ENCODE data around the gene COMMD7. TPM values are rescaled to one million over a fixed set of nuclear protein-coding genes. Genes with fewer than 3 reads are reported as not detected.

The COMMD7 gene
- total RNA-seq (ENCODE audit: insufficient read depth, low replicate concordance): 9.4 TPM

GRCh38 chr20:32743237-32744112 is at the start of gene COMMD7:
TSS of gene COMMD7 (minus strand) at chr20:32743467. CDS start at chr20:32743391, 76 bp downstream.
- DNase-seq (ENCODE audit: low spot score): peak; percentile 50

- DNase-seq (ENCODE audit: low spot score): no peak
Observed at GRCh38 chr20:32792731-32793458, 49.6 kb upstream of the COMMD7 start.

GRCh38 chr20:32792316-32792715 is 49.0 kb upstream of the COMMD7 start:
- peak; percentile 61 for DNase-seq (ENCODE audit: low spot score)

- no peak for DNase-seq (ENCODE audit: low spot score)
Observed at GRCh38 chr20:32790751-32791057, 47.4 kb upstream of the COMMD7 start.

- peak; percentile 78 for DNase-seq (ENCODE audit: low spot score)
Observed at GRCh38 chr20:32789896-32790750, 46.9 kb upstream of the COMMD7 start.

GRCh38 chr20:32787168-32787567 is 43.9 kb upstream of the COMMD7 start:
- no peak for DNase-seq (ENCODE audit: low spot score)

GRCh38 chr20:32786059-32786760 is 42.9 kb upstream of the COMMD7 start:
- DNase-seq (ENCODE audit: low spot score): no peak

GRCh38 chr20:32784369-32785080 is 41.3 kb upstream of the COMMD7 start:
- DNase-seq (ENCODE audit: low spot score): no peak

GRCh38 chr20:32780749-32781655 is 37.7 kb upstream of the COMMD7 start:
- no peak for DNase-seq (ENCODE audit: low spot score)

- no peak for DNase-seq (ENCODE audit: low spot score)
Observed at GRCh38 chr20:32780278-32780677, 37.0 kb upstream of the COMMD7 start.

- no peak for DNase-seq (ENCODE audit: low spot score)
Observed at GRCh38 chr20:32779500-32780211, 36.4 kb upstream of the COMMD7 start.

- DNase-seq (ENCODE audit: low spot score): no peak
Observed at GRCh38 chr20:32777177-32777956, 34.1 kb upstream of the COMMD7 start.

- no peak for DNase-seq (ENCODE audit: low spot score)
Observed at GRCh38 chr20:32775336-32775991, 32.2 kb upstream of the COMMD7 start.

GRCh38 chr20:32773855-32774254 is 30.6 kb upstream of the COMMD7 start:
- DNase-seq (ENCODE audit: low spot score): no peak

GRCh38 chr20:32773223-32773622 is 30.0 kb upstream of the COMMD7 start:
- no peak for DNase-seq (ENCODE audit: low spot score)

GRCh38 chr20:32772046-32772445 is 28.8 kb upstream of the COMMD7 start:
- no peak for DNase-seq (ENCODE audit: low spot score)

GRCh38 chr20:32767418-32768198 is 24.3 kb upstream of the COMMD7 start:
- no peak for DNase-seq (ENCODE audit: low spot score)

All from umbilical cord (tissue), 2 donors.